PFSK-1 (cell line): ENCODE results near the gene PRLR.

Experiments used
- FOXP2 ChIP-seq: optimal IDR thresholded peaks from 2 replicates; pipeline ENCODE3; 2011; ENCODE audit warnings: borderline replicate concordance, control low read depth, inconsistent platforms; ENCODE audit not compliant: insufficient read depth; ENCODE audit errors: extremely low read length, extremely low read depth
- POLR2AphosphoS5 ChIP-seq: IDR thresholded peaks from 2 replicates; pipeline ENCODE4 v1.6.1; 2012; ENCODE audit warnings: low read depth, mild to moderate bottlenecking, control low read depth, low read length, moderate library complexity
- TAF1 ChIP-seq: IDR thresholded peaks from 2 replicates; pipeline ENCODE4 v1.6.1; 2012; ENCODE audit warnings: low read length, control low read depth, borderline replicate concordance; ENCODE audit not compliant: insufficient read depth
- TF ChIP-seq, protein P1 (sequence below), 2 experiments: IDR thresholded peaks; 2 replicates each; pipeline versions ENCODE4 v1.6.1 to v1.8.0; 2011 to 2012; ENCODE audit warnings: low read depth in 2 of 2, low read length in 2 of 2, control low read depth in 1 of 2, inconsistent platforms in 1 of 2, mild to moderate bottlenecking in 1 of 2, moderate library complexity in 1 of 2; ENCODE audit not compliant: insufficient read depth in 1 of 2

DNA sequence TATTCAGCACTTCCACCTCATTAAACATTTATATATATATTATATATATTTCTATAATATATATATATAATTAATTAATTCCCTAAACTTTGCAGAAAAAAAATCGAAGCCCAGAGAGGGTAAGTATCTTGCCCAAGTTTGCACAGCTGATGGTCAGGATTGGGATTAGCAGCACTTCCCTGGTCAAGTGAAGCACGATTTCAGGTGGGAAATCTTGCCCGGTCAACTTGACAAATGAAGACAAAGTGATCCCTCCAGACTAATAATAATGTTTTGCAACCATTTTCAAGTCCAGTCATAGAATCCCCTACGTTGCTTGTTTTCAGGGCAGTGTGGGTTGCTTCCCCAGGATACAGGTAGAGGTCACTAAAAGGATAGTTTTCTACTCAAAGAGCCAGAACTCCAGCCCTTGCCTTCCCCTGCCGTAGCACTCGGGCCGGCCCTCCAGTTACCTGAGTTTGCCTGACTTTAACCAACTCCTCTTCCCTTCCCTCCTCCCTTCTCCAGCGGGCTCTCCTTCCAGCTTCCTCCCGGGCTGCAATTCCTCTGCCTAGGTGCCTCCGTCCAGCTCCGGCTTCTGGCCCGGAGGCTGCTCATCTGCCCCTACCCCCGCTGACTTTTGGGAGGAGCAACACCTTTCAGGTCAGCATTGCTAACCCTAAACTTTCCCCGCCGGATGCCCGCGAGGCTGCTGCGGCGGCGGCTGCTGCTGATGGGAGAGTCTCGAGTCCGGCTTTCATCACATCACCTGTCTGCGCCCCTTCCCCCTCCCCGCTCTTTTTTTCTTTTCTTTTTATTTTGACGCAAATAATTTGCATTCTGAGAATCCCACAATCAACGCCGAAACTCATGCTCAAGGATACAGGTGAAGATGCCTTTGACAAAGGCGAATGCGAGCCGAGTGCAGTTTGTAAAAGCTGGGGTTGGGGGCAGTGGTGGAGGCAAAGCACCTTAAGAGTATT, 930 bp downstream of the PRLR start:
- TF ChIP-seq, protein P1, sequence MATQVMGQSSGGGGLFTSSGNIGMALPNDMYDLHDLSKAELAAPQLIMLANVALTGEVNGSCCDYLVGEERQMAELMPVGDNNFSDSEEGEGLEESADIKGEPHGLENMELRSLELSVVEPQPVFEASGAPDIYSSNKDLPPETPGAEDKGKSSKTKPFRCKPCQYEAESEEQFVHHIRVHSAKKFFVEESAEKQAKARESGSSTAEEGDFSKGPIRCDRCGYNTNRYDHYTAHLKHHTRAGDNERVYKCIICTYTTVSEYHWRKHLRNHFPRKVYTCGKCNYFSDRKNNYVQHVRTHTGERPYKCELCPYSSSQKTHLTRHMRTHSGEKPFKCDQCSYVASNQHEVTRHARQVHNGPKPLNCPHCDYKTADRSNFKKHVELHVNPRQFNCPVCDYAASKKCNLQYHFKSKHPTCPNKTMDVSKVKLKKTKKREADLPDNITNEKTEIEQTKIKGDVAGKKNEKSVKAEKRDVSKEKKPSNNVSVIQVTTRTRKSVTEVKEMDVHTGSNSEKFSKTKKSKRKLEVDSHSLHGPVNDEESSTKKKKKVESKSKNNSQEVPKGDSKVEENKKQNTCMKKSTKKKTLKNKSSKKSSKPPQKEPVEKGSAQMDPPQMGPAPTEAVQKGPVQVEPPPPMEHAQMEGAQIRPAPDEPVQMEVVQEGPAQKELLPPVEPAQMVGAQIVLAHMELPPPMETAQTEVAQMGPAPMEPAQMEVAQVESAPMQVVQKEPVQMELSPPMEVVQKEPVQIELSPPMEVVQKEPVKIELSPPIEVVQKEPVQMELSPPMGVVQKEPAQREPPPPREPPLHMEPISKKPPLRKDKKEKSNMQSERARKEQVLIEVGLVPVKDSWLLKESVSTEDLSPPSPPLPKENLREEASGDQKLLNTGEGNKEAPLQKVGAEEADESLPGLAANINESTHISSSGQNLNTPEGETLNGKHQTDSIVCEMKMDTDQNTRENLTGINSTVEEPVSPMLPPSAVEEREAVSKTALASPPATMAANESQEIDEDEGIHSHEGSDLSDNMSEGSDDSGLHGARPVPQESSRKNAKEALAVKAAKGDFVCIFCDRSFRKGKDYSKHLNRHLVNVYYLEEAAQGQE (IDR thresholded peaks at IDR 0.05; ENCODE audit: insufficient read depth in 1 of 2, low read depth in 2 of 2, low read length in 2 of 2) = no peak
- TF ChIP-seq POLR2AphosphoS5 (no peak), FOXP2 (no peak), TAF1 (no peak)
